WTC11 (cell line): ENCODE data around the gene STAG2.

ENCODE experiments used
- CTCF ChIP-seq: fragments of 200-600 bp; IDR thresholded peaks from 2 replicates; pipeline ENCODE4 v1.8.0; 2022; ENCODE audit warnings: antibody characterized with exemption
- E2F4 ChIP-seq: sonication (generic); formaldehyde crosslinking; IDR thresholded peaks from 2 replicates; pipeline ENCODE4 v1.8.1; 2022; ENCODE audit warnings: low read depth, mild to moderate bottlenecking, moderate library complexity, missing genetic modification reagents, borderline replicate concordance
- SOX15 ChIP-seq: fragments of 250-450 bp; sonication (Bioruptor Pico); IDR thresholded peaks from 2 replicates; pipeline ENCODE4 v1.9.0; 2021; ENCODE audit warnings: mild to moderate bottlenecking
- SP1 ChIP-seq: sonication (generic); formaldehyde crosslinking; conservative IDR thresholded peaks from 2 replicates; pipeline ENCODE4 v1.8.1; 2022; ENCODE audit warnings: missing genetic modification reagents
- ZNF396 ChIP-seq: fragments of 250-450 bp; sonication (Bioruptor Pico); IDR thresholded peaks from 2 replicates; pipeline ENCODE4 v1.8.0; 2021; ENCODE audit warnings: mild to moderate bottlenecking, moderate library complexity, borderline replicate concordance

GRCh38 chrX:123959281-123960063 lies 2.0 kb upstream of the STAG2 start:
- TF ChIP-seq SOX15 (CRISPR knock-in tag) (no peak), E2F4 (no peak), CTCF (no peak), SP1 (CRISPR knock-in tag) (no peak), ZNF396 (CRISPR knock-in tag) (no peak)
